NCI-H226 (cell line): ENCODE measurements around the gene RALGPS1.

Experiments
- DNase-seq: peaks from one replicate; pipeline ENCODE4 v3.0.0-alpha.2; 2015

RALGPS1 gene

GRCh38 chr9:127209948-127210640 is 295.5 kb downstream of the RALGPS1 start:
- no peak for DNase-seq

DNA sequence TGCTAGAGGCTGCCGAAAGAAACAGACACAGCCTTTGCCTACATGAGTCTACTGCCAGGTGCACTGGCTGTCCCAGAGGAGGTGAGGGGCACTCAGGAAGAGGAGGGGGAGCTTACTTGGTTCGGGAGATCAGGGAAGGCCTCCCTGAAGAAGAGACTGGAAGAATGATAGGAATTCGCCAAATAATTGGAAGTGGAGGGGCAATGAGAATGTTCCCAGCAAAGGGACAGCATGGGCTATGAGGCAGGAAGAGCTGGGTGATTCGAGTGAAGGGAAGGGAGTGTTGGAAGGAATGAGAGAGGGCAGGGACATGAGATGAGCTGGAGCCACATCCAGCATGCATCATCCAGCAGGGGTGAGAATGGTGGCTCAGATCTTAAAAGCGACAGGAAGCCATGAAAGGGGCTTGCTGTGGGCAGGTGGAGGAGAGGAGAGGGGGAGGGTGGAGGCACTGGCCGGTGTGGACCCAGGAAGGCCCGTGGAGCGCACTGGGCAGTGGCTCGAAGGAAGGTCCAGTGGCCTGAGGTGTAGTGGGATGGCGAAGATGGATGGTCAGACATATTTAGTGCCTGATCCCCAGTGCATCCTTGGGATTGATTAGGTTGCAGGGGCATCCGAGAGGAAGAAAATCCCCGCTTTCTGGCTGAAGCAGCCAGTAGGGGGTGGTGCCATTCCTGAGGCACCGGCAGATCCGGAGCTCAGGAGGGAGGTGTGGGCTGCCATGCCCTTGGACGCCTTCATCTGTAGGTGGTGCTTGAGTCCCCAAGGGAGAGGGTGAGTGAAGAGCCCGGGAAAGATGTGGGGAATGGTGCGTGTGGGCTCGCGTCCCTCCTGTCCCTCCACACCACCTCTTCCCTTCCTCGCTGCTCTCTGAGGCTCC is 296.5 kb downstream of the RALGPS1 start:
- DNase-seq: no peak

DNA sequence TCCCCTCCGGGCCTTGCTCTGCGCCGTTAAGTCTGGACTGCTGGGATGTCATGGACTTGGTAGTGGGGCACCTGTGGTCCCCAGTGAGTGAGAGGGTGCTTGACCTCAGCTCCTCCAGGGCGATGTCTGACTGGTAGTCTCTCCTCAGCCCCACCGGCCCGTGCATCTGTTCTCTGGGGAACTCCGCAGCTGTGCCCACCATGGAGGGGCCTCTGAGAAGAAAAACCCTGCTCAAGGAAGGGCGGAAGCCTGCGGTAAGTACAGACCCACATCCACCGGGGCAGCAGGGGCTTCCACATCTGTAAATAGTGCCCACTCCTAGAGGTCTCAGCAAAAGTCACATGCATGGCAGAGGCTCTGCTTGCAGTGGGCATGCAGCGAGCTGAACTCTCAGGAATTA is 297.4 kb downstream of the RALGPS1 start:
- no peak for DNase-seq

- no peak for DNase-seq
Observed at GRCh38 chr9:127212453-127212852, 297.9 kb downstream of the RALGPS1 start.

- no peak for DNase-seq
Observed at GRCh38 chr9:127213859-127214258, 299.3 kb downstream of the RALGPS1 start.

DNA sequence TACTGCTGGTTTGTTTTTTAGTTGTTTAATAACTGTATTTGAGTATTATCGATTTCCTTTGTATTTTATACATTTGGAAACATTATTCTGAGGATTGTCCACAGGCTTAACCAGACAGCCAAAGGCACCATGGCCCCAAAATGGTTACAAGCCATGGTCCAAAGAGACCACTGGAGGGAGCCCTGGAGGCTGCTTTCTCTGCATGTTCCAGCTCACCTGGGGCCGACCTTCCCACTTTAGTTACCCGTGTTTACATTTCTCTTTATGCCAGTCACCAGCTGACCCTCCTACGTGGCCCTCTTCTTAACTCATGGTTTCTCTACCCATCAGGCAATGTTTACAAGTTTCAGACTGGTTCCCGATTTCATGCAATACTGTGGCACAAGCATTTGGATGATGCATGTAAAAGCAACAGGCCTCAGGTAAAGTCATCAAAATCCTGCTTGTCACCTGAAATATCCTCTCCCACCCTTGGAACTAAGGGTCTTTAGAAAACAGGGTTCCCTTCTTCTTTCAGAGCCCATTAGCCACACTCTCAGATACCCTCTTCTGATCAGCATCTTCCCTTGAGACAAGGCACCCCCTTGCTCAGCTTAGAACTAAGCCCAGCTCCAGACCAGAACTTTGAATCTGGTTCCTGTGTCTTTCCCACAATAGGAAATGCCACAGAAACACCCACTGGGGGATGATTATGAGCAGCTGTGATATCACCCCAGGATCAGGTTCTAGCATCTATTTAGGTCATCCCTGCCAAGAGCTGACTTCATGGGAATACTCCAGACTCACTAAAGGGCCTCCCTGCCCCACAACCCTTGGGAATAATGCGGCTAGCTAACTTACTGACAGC is 300.1 kb downstream of the RALGPS1 start:
- peak; percentile 56 for DNase-seq

DNA sequence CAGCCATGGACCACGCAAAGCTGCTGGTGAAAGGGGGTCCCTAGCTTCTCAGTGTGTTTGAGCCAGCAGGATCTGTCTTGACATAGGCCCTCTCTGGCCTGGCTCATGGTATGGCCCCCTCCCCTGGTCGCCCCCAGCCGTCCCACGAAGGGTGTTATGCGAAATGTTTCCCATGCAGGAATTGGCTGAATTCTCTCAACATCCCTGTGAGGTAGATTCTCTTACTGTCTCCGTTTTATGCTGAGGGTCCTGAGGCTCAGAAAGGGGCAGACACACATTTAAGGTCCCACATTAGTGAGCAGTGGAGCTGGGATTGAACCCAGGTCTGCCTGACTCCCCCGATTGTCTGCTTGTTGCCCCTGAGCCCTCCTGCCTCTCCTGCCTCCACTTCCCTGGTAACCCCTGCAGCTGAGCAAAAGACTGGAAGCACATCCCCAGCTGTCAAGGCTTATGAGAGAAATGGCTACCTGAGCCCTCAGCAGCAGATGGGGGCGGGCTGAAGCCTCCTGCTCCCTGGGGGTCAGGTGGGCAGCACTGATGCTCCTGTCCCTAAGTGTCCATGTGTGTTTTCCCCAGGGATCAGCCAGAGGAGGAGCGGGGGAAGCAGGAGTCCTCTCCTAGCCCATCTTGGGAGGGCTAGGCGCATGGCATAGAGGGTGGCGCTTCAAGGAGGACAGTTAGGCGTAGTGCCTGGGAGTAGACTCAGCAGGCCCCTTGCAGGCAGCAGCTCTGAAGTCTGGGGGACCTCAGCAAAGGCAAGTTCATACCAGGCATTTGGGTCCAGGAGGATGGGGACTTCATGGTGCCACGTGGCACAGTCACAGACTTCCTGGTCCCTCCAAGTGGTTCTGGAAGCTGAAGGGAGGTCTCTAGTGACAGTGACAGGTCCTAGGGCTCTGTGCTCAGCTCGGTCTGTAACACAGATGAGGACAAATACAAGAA is 301.0 kb downstream of the RALGPS1 start:
- DNase-seq: no peak

GRCh38 chr9:127216210-127216887 is 301.8 kb downstream of the RALGPS1 start:
- DNase-seq: no peak

GRCh38 chr9:127216888-127217217 is 302.3 kb downstream of the RALGPS1 start:
- DNase-seq: no peak

- DNase-seq: no peak
Observed at GRCh38 chr9:127218818-127219217, 304.2 kb downstream of the RALGPS1 start.

DNA sequence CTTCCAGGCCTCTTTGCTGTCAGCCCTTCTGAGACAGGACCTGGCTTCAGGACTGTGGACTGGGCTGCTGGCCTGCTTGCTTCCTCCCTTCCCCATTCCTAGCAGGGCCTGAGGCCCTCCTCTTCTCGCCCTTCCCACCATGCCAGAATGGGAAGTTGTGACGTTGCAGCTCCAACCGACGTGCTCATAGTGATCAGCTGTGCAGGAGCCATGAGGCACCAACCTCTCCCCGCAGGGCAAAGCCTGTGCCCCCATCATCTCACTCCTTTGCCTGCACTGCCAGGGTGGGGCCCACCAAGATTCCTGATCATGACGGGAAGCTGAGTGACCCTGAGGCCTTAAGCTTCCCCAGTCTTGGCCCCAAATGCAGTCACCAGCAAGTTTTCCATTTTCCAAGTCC is 304.9 kb downstream of the RALGPS1 start:
- no peak for DNase-seq

DNA sequence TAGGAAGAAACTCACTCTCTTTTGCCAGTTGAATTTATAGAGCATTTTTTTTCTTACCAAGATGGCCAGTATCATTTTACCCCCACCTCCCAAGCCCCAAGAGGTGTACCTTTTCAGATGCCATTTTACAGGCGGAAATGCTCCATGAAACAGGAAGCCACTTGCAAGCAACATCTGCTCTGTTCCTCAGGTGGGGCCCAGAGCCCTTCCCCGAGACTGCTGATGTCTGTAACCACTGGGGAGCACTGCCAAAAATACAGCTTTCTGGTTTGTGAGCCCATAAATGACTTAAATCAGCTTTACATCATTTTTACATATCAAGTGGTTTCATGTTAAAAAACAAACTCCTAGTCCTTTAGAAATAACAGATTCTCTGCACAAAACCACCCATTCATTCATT is 307.1 kb downstream of the RALGPS1 start:
- DNase-seq: no peak

- DNase-seq: no peak
Observed at GRCh38 chr9:127222388-127223095, 308.0 kb downstream of the RALGPS1 start.

GRCh38 chr9:127223266-127223665 is 308.7 kb downstream of the RALGPS1 start:
- no peak for DNase-seq

DNA sequence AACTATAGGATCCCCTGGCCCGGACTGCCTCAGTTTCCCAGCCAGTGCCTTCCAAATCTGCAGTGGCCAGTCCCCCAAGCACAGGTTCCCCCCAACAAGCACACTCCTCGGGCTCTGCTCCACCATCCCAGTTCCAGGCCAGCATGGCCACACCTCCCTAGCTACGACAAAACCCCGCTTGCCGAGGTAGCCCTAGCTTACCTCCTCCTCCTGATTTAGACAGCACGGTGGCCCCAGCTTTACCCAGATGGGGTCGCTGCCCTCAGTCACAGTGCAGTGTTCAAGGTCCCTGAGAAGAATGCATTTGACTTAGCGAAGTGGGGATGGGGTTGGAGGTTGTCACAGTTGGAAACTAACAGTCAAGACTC is 309.2 kb downstream of the RALGPS1 start:
- DNase-seq: no peak

- DNase-seq: peak; percentile 84
Observed at GRCh38 chr9:127224178-127224882, 309.7 kb downstream of the RALGPS1 start.

GRCh38 chr9:127224883-127225739 is 310.5 kb downstream of the RALGPS1 start:
- peak; percentile 68 for DNase-seq

DNA sequence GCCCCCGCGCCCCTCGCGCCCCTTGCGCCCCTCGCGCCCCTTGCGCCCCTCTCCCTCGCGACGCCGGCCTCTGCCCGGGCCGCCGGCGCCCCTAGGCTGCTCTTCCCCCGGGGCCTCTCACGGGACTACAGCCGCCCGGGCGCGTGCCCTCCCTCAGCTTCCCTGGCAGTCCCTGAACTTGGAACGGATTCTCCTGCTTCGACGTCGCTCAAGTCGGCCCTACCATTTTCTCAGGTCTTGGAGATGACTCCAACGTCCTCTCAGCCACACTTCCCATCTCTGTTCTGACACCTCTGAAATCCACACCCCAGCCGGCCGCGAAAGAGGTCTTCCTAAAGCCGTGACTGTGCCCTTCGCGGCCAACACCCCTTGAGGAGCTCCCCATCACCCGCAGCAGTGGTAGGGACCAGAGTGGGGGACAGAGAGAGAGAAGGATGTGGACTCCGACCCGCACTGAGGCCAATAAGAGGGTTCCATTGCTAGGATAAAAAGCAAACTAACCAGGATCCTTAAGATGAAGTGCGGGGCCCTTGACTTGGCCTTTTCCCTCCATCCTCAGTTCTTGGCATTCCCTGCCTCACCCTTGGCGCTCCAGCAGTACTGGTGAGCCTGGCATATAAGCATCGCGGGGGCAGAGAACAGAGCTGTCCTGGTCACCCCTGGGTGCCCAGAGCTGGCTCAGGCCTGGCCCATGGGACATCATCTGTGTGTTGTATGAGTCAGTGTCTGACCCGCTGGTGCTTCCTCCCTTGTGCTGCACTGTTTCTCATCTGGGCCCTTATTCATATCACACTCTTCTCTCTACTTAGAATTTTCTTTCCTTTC is 311.4 kb downstream of the RALGPS1 start:
- no peak for DNase-seq
